GM19452 (cell line): Measurements from ENCODE around the gene ANKRD9.

Experiments used
- ATAC-seq: cut with Tn5 transposase; IDR thresholded peaks from one replicate; pipeline ENCODE4 v1.9.1; 2021; ENCODE audit not compliant: unreplicated experiment

The ANKRD9 gene

DNA sequence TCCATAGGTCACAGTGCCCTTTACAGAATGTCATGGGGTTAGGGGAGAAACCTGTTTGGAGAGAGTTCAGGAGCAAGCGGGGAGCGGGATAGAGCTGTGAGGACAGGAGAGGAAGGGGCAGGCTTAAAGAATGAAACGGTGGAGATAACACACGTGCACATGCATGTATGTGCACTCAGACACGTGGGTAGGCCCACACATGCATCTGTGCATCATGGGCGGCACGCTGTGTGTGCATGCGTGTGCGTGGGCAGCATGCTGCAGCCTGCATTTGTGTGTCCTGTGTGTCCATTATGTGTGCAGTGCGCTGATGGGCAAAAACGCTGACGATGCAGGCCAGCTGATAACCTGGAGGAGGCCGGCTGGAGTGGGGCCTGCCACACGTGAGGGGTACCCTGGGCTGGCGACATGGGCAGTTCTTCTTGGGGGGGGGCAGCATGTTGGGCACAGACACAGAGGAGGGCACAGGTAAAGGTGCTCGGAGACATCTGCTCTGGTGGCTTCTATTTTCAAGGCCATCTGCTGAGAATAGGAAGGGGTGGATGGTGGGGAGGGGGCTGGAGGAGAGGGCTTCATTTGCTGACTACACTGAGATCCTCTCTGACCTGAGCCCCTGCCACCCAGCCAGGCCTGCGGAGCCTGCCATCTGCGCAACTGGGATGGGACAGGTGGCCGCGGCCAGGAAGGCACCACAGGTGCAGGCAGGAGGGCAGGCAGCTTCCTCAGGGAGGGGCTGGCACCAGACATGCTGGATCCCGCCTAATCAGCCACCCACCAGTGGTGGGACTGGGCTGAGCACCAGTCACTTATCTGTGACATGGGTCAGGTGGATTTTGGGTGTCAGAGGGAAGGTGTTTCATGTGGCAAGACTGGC is 4.6 kb upstream of the ANKRD9 start:
- no peak for ATAC-seq

DNA sequence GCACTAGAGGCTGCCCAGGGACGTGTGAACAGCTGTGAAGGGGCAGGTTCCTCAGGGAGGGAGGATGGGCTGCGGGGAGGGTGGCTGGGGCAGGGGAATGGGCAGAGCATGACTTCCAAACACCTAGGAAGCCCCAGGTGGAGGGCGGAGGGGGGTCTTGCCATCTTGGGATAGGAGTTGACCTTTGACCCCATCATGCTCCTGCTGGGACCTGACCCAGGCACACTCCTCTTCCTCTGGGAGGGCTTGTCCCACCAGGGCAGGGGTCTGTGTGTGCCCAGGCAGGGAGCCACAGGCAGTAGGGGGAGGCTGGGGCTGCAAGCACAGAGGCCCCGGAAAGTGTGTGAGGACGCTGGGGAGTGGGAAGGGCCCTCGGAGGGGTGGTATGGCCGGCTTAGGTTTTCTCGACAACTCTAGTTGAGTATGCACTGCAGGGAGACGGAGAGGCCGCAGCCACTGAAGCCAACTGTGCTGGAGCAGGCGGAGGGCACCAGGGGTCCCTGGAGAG is 3.3 kb upstream of the ANKRD9 start:
- ATAC-seq = no peak

DNA sequence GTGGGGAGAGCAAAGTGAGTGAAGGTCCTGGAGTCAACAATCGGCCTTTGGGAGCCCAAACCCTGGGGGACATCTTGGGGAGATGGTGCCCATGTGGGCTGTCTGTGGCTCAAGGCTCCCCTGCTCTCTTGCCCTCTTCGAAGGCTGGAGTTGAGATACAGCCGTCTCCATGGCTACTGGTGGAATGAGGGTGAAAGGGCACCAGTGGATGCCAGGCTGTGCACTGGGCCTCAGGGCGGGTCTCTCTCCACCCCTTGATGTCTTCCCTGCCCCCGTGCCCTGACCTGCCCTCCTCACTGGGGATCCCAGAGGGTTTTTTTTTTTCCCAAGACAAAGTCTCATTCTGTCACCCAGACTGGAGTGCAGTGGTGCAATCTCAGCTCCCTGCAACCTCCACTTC is 2.0 kb upstream of the ANKRD9 start:
- no peak for ATAC-seq

DNA sequence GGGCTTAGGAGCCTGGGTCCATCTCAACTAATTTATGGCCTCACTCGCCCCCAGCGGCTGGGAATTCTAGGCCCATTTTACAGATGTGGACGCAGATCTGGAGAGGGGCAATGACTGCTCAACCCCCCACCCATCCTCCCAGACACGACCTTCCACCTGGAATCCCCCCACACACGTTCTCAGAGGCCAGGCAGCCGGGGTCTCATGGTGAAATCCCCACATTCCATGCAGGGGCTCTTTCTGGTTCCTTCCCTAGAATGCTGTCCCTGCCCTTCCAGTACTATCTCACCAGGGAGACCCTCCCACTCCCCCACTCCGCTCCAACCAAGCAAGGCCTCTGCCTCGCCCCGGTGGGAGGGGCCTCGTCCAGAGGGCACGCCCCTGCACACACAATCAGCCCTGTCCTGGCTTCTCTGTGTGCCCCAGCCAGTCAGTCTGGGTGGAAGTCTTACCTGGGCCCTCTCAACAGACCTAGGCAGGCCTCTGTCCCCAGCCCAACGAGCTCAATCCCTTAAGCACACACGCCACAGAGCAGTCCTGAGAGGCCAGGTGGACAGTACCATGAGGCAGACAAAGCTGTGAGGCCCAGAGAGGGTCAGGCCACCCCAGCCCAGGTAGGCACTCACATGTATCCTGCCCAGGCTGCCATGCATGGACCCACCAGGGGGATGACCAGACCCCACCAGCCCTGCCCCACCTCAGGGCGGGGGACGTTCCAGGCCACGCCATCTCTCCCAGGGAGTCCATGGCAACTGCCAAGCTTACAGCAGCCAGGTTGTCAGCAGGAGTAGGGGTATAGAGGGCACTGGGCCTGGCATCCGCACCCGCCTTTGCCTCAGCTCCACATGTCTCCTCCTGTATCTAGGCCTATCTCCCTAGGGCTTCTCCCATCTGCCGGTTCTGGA is 1.3 kb upstream of the ANKRD9 start:
- ATAC-seq = no peak

DNA sequence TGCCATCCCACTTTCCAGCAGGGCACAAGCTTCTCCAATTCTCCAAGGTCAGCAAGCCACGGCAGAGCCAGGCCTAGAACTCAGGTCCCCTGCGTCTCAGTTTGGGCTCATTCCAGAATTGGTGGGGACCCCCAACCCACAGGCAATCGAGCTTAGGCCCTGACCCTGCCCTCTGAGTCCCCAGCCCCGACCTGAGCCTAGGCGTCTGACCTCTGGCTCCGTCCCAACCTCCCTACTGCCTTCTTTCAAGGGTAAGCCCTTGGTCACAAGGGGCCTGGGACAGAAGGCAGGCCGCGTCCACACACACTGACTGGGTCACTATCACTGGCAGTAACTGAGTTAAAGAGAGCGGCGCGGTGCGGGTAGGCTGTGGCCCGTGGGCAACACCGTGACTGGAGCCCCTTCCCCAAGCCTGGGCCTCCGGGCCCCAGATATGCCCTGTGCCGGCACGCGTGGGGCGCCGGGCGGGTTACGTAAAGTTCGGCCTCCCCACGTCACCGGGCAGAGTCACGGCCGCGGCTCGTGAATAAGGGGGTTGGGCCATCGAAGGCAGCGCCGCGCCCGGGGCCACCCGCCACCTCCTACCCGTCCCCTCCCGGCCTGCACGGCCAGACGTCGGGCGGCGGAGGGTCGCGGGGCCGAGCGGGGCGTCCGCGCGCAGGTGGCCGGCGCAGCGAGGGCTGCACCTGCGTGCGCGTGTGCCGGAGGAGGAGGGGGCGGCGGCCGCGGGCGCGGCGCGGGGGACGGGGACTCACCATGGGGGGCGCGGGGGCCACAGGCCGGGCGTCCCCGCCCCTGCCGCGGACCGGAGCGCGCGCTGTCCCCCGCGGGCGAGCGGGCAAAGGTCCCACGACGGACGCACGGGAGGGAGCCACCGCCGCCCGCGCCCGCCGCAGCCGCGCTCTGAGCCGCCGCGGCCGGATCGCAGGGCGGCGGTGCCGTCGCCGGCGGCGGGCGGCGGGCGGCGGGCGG is 516 bp downstream of the ANKRD9 start:
- ATAC-seq = no peak

DNA sequence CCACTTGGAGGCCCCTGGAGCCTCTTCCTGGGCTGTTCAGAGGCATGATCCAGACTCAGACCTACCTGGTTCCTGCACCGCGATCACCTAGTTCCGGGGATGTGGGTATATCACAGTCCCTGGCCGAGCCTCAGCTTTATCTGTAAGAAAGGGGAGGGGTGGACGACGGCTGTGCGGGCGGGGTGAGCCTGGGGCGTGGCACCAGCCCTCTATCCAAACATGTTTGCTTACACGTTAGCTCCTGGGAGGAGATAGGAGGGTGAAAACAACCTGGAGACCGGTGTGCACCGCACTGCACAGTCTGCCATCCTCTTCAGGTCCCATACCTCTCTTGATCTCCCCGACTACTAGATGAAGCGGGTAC is 1.2 kb downstream of the ANKRD9 start:
- ATAC-seq = no peak

DNA sequence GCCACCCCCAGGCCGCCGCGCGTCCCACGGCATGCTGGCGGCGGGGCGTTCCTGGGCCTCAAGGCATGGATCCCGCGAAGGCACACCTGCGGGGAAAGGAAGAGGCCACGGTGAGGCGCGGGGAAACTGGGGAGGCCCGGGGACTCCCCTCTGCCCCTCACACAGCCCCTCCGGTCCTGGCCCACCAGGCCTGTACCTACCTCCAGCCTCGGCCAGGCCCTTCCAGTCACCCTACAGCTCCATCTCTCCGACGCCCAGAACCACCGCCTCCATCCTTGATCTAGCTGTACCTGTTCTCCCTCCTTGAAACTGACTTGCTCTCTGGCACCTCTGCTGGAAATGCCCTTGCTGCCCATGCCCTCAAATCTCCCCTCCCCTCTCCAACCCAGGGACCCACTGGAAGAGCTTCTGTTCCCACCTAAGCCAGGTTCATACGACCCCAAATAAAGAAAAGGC is 1.7 kb downstream of the ANKRD9 start:
- no peak for ATAC-seq

DNA sequence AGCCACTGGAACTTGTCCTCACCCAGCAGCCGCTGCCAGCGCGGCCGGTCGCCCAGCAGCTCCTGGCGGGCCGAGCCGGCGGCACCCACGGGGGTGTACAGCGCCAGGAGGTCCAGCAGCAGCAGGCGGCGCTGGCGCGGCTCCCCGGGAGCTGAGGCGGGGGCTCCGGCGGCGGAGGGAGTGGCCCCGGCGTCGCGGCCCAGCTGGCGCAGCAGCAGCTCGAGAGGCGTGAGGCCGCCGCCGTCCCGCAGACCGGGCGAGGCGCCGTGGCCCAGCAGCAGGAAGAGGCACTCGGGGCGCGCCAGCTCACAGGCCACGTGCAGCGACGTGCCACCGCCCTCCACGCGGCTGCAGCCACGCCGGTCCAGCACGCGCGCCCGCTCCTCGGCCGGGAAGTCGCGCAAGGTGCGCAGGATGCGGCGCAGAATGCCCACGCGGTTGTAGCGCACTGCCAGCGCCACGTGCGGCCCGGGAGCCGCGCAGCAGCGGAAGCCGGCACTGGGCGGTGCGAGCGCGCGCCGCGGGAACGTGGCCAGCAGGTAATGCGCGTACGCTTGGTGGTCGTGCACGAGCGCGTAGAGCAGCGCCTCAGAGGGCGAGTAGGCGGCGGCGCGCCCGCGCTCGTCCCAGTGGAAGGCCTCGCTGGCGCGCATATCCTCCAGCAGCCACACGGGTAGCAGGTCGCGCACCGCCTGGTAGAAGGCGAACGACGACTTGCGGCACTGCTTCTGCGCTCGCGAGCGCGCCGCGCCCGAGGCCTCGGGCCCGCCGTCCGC is 2.3 kb downstream of the ANKRD9 start:
- no peak for ATAC-seq

DNA sequence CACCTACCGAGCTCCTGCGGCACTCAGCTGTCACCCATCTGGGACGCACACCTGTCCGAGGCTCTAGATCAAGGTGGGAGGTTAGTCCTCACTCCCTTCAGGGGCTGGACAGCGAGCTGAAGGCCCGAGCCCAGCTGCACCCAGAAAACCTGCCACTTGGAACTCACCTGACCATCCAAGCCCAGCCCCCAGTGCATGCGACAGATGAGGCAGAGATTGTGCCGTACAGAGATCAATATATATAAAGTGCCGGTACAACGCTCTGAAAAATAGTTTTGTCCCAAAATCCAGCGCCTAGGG is 3.0 kb downstream of the ANKRD9 start:
- ATAC-seq = no peak

DNA sequence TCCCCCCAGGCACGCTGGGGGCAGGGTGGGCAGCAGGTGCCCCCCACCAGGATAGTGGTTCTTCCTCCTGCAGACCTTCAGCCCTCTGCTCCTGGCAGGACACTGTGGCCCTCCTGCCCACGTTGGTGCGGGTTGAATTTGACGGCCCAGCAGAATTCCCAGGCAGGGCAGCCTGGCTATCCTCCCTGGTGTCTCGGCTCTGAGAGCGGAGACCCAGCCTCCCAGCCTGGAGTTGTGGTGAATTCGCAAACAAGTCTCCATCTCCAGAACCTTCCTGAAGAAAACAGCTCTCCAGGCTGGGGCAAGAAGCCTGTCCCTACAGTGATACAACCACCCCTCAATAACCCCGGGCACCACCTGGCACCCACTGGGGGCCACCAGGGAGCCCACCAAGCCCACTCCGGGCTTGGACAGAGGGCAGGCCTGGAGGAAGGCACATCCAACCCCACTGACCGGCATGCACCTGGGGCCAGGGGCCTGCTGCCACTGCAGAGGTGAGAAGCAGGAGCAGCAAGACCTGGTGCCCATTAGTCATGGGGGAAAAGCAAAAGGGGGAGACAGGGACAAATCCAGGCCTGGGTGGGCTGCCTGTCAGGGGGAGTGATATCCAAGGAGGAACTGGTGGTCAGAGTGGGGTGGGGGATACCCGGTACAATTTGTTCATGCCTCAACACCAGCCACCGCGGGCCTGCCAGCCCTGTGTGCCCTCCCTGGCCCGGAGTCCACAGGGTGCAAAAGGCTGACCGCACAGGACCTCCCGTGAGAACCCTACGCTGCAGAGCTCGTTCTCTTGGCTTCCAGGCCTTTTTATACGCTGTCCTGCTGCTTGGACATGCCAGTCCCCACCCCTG is 3.6 kb downstream of the ANKRD9 start:
- ATAC-seq = no peak

DNA sequence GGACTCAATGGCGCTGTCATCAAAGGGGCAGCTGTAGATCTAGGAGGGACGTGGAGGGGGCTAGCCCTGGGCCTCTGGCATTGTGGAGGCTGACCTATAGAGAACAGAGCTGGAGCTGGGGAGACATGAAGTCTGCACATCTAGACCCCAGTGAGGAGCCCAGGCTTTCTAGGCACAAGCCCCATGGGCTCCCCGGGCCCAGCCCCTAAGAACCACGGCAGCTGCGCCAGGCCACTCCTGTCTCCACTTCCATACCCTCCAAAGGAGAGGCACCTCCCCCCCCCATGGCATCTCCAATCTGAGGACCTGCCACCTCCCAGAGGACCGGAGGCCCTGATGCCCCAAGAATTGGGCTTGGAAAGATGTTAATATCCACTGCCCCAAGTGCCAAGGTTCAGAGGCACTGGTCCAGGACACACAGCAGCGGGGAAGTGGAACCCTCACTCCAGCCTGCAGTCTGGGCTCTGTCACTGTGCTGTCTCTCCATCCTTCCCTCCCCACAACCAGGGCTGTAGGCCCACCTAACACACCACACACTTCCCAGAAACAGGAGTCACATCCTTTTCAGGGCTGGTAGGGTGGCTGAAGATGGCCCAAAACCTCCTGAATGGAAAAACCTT is 4.5 kb downstream of the ANKRD9 start:
- no peak for ATAC-seq

DNA sequence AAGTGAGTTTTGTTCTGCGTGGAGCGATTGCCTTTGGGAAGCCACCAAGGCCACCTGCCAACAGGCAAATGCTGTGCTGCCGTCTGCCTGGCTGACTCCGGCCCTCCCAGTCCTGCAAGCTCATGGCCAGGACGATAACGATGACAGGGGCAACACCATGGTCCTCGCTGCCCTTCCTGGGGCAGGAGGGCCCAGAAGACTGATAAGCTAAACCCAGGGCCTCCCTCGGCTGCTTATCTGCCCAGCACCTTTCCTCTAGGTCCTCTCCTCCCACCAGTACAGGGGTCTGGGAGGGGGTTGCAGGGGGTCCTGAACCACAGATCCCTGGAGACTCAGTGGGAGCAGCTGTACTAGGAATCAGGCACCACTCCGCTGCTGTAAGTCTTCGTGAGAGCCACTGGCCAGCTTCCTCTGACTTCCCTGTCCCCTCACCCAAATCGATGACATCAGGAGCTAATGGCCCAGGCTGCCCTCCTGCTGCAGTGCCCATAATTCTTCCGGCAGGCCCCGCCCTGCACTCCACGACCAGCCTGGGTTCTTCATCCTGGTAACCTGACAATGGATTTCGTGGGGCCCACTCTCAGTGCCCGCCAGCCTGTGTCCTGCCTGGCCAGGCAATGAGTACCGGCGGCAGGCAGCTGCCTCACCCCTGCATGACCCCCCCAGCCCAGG is 5.1 kb downstream of the ANKRD9 start:
- ATAC-seq = no peak

DNA sequence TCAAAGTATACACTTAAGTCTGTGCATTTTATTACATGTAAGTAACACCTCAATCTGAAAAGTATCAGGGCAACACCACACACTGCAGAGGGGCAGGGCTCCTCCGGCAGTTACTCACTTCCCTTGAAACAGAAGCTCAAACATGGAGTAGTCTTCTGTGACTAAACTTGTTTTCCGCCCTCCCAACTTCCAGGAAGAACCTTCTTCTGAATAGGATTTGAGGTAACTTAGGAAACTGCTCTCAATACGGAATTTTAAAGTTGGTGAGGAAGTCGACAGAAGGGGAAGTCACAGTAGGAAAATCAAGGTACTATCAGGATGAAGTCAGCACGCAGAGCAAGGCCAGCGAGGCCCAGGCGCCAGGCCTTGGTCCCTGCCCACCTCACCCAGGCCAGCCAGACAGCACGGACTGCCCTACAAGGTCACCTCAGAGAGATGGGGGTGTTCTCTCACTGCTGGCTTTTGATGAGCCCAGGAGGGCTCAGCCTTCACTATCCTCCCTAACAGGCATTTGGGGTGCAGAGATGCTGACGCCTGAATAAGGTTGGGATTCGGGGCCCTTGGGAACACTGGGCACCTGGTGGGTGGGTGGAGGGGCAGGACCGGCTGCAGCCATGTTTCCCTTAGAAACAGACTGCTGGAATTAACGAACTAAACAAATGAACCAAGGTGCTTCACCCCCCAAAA is 5.8 kb downstream of the ANKRD9 start:
- ATAC-seq = no peak

DNA sequence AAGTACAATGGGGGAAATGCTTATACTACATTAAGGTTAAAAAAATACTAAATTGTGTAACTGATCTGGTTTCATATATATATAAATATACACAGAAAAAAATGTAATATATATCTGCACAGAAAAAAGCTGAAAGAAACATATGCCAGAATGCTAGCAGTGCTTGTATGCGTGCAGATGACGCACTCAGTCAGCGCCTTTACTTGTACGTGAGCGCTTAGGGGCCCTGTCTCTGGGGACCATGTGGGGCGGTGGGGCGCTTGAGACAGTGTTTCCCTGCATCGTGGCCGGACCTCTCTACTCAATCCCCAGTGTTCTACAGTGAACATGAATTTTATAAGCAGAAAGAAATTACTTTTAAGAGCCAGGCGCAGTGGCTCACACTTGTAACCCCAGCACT is 7.0 kb downstream of the ANKRD9 start:
- no peak for ATAC-seq

DNA sequence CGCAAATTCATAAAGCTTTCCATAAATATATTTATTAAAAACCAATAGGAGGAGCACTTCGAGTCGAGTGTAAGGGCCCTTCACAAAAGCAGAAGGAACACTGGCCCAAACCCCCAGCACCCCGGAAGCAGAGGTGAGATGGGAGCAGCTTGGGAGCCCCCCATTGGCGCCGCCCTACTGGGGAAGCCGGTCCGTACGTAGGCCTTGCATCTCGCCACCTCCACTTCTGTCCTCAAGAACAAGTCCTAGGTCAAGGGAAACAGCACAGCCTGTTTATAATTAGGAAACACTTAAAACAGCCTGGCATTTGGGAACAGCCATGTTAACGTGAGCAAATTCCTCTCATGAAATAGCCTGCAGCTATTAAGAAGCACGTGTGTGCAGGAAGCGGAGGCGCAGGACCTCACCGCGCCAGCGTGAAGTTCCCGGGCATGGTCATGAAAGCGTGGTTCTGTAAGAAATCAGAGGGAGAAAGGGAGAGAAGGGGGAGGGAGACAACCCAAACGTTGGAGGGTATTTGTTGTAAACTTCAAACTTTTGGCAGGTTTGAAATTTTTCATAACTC is 7.7 kb downstream of the ANKRD9 start:
- no peak for ATAC-seq

DNA sequence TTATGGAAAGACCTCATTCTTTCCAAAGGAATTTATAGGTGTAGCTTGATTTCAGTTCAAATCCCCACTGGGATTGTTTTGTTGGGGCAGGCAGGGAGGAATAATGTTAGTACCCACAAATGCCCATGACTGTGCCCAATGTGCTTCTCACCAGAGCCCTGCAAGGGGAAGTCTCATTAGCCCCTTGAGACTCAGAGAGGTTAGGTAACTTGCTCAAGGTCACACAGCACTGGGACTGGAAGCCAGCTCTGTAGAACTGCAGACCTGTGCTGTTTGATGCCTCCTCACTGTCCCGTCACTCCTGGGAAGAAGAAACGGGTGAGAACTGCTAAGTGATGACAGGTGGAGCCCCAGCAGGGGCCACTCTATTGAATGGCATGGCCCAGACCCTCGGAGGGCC is 8.9 kb downstream of the ANKRD9 start:
- ATAC-seq = no peak

DNA sequence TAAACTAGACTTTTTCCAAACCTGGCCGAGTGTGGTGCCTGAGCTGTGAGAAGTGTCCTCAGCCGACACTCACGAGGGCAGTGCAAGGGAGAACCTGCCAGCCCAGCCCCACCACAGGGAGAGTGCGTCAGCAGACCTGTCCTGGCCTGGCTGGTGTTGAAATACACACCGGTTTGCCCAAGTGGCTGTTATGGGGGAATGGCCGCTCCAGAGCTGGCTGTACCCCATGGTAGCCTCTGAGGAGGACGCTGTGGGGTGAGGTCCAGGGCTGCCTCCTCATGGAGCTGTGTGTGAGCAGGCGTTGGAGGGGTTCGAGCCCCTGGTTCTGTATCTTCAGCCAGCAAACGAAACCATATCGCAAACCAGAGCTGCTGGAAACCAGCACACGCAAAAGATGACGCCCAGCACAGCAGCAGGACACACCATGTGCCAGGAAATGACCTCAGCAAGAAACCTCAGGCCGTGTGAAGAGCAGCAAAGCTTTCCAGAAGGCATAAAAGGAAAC is 9.4 kb downstream of the ANKRD9 start:
- no peak for ATAC-seq
